HG02973 (cell line): Measurements from ENCODE around the gene RNASET2.

Source experiments
- ATAC-seq: cut with Tn5 transposase; IDR thresholded peaks from one replicate; pipeline ENCODE4 v1.9.1; 2021; ENCODE audit warnings: moderate library complexity; ENCODE audit not compliant: unreplicated experiment

RNASET2 gene

DNA sequence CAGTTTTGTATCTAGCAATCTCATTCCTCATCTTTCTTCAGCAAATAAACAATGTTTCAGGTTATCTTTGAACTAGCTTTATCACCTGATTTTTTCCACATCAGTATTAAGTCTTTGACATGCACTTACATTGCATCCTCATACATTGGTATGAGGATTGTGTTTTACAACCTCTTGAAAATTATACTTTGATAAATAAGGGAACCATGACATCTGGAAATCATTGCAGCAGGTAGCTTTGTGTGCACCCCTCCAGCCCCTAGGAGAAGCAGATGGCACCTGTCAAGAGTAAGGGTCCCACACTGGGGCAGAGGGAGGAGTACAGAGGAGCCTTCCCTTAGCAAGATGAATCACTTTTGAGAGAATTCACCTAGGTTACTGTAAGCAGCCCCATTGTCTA lies 13.7 kb upstream of the RNASET2 start:
- ATAC-seq = no peak

- ATAC-seq = no peak
Measured at GRCh38 chr6:166969390-166970002, 13.1 kb upstream of the RNASET2 start.

DNA sequence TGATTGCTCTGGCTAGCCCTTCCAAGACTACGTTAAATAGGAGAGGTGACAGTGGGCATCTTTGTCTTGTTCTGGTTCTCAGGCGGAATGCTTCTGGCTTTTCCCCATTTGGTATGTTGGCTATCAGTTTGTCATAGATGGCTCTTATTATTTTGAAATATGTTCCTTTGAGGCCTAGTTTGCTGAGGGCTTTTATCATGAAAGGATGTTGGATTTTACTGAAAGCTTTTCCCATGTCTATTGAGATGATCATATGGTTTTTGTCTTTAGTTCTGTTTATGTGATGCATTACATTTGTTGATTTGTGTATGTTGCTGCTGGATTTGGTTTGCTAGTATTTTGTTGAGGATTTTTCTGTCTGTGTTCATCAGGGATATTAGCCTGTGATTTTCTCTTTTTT lies 9.9 kb upstream of the RNASET2 start:
- no peak for ATAC-seq

DNA sequence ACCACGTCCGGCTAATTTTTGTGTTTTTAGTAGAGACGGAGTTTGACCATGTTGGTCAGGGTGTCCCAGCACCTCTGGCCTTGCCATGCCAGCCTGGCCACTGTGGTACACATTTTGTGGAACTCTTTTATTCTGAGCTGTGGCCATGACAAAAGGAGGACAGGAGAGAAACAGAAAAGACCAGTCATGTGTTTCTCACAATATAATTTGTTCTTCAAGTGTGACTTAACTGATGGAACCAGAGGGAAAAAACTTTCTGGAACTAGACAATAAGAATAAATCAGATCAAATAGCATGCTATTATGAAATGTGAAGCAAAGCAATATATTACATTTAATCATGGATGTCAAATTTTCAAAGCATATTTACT lies 4.2 kb upstream of the RNASET2 start:
- no peak for ATAC-seq

DNA sequence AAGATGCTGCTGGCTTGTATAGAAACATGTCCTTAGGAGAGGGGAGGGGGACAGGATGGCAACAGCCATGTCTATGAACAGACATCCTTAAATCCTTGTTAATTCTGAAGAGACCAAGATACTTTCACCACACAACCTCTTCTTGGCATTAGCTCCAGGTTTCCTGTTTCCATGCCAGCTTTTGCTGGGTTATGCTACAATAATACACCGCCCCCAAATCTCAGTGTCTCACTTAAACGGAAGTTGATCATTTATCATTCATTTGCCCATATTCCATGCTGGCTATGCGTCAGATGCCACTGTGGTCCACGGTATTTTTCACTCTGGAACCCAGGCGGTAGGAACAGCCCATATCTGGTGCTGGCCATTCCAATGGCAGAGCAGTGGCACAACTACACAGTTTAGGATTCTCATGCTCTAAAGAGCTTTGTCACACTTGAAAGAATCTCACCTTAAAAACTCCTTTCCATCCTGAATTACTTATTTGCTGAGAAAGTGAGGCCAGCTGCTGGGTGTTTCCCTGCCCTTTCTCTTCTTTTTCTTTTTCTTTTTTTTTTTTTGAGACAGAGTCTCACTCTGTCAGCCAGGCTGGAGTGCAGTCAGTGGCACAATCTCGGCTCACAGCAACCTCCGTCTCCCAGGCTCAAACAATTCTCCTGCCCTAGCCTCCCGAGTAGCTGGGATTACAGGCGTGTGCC lies 3.7 kb upstream of the RNASET2 start:
- no peak for ATAC-seq

DNA sequence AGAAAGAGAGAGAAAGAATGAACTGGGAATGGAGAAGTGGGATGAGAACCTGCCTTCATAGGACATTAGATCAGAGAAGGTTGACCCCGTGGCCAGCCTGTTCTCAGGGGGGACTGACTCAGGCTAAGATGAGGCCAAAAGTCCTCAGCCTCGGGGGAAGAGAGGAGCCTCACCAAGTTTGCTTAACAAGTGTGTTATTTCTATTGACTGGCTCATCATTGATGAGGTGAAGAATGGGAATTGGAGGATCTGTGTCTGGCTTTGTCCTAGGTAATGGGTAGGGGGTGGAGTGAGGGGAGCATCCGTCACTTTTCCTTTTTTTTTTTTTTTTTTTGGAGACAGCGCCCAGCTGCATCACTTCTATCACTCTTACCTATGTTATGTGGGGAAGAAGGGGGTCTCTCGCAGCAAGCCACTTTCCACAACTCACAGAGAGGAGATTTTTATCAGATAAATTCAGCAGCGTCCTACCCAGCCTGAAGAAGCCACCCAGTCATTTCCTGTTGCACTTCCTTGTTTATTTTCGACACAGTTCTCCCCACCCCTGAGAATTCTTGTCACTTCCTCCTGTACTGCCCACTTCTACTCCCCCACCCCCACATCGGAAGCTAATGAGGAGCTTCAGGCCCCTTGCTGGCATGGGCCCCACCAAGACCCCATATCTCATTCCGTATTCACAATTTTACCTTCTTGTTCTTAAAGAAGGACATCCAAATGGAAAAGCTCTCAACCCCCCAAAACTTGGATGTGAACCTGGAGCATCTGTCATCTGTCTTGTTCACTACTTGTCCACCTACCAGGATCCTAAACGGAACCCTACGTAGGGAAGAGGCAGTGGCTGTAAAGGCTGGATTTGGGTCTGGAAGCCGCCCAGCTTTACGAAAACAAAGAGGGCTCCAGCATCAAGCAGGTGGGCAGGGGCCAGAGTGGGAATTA lies 2.8 kb upstream of the RNASET2 start:
- no peak for ATAC-seq

GRCh38 chr6:166957805-166958076 lies 1.4 kb upstream of the RNASET2 start:
- no peak for ATAC-seq

GRCh38 chr6:166957087-166957804 lies 896 bp upstream of the RNASET2 start:
- peak; percentile 26 for ATAC-seq

DNA sequence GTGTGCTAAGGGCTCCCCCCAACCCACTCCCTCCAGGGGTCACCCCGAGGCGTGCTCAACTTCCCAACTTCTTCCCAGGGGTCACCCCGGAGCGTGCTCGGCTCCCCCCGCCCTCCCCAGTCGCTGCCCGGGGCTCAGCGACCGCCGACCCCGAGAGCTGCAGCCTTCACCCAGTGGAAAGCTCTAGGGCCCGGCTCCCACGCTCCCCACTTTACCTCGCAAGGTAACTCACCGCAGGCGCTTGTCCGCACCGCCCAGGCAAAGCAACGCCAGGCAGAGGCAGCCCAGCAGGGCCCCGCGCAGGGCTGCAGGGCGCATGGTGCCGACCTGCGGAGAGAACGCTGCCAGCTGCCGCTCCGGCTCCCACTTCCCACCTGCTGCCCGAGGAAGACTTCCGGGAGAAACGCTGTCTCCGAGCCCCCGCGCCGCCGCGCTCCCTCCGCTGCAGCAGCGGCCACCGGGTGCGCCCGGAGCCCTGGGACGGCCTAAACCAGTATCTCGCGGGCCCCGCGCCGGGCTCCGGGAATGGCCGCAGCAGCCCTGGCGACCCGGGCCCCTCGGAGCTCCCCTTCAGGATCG lies 396 bp downstream of the RNASET2 start:
- peak; percentile 1 for ATAC-seq

DNA sequence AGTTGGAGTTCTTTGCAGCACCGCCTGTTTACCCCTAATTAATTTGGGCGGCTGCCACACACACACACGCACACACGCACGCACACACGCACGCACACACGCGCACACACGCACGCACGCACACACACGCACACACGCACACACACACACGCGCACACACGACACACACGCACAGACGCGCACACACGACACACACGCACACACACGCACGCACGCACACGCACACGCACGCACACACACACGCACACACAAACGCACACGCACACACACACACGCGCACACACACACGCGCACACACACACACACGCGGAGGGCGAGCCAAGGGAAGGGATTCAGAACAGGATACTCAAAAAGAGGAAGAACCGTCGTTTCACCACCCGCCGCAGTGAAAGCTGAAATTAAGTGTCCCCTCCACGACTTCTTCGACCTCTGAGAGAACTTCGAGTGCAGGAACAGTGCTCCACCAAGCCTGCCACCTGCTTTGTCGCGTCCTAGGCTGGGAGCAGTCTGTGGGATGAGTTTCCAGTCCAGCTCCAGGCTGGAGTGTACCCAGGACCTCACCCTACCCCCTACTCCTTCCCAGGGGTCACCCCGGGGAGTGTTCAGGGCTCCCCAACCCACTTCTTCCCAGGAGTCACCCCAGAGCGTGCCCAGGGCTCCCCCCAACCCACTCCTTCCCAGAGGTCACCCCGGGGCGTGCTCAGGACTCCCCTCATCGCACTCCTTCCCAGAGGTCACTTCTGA lies 1.1 kb downstream of the RNASET2 start:
- no peak for ATAC-seq

DNA sequence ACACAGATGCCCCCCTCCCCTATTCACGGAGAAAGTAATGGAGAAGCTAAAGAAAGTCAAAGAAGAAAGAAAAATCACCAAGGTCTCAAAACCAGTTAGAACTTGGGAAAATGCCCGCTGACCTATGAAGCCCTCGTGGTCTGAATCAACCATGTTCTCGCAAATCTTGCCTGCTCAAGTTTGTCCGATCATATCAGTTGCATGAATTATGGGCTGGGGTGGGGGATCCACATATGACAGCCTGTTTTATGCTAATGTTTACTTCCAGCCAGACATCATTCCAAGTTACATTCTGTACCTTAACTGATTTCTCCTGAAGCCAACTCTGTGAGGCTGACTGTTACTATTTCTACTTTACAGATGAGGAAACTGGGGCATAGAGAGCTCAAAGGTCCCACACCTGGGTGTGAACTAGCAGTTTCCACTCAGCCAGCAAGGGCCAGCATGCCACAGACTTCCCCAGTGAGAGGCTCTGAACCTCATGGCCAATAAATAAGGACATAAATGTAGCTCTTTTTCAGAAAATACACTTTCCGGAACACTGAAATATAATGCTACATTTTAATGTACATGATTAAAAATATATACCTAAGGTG lies 2.1 kb downstream of the RNASET2 start:
- ATAC-seq = no peak

GRCh38 chr6:166952567-166953486 lies 3.5 kb downstream of the RNASET2 start:
- no peak for ATAC-seq

GRCh38 chr6:166952121-166952520 lies 4.2 kb downstream of the RNASET2 start:
- no peak for ATAC-seq

DNA sequence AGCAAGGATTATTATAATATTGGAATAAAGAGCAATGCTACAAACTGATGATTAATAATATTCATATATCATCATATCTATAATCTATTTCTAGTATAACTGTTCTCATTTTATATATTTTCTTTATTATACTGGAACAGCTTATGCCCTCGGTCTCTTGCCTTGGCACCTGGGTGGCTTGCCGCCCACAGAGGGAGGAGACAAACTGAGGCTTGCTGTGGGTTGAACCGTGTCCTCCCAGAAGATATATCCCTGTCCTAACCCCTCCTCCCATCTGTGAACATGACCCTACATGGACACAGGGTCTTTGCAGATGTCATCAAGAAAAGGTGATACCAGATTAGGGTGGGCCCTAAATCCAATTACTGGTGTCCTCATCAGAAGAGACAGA lies 4.7 kb downstream of the RNASET2 start:
- no peak for ATAC-seq

DNA sequence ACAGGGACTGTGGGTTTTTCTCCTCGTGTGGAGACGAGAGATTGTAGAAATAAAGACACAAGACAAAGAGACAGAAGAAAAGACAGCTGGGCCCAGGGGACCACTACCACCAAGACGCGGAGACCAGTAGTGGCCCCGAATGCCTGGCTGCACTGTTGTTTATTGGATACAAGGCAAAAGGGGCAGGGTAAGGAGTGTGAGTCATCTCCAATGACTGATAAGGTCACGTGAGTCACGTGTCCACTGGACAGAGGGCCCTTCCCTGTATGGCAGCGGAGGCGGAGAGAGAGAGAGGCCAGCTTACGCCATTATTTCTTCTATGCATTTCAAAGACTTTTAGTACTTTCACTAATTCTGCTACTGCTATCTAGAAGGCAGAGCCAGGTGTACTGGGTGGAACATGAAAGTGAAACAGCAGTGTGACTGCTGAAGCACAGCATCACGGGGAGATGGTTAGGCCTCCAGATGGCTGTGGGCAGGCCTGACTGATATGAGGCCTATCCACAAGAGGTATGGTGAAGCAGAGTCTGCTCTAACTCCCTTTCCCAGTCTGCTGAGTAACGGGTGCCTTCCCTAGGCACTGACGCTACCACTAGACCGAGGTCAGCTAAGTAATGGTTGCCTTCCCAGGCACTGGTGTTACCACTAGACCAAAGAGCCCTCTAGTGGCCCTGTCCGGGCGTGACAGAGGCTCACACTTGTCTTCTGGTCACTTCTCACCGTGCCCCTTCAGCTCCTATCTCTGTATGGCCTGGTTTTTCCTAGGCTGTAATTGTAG lies 5.3 kb downstream of the RNASET2 start:
- peak; percentile 92 for ATAC-seq

- peak; percentile 45 for ATAC-seq
Measured at GRCh38 chr6:166950443-166950821, 5.9 kb downstream of the RNASET2 start.

DNA sequence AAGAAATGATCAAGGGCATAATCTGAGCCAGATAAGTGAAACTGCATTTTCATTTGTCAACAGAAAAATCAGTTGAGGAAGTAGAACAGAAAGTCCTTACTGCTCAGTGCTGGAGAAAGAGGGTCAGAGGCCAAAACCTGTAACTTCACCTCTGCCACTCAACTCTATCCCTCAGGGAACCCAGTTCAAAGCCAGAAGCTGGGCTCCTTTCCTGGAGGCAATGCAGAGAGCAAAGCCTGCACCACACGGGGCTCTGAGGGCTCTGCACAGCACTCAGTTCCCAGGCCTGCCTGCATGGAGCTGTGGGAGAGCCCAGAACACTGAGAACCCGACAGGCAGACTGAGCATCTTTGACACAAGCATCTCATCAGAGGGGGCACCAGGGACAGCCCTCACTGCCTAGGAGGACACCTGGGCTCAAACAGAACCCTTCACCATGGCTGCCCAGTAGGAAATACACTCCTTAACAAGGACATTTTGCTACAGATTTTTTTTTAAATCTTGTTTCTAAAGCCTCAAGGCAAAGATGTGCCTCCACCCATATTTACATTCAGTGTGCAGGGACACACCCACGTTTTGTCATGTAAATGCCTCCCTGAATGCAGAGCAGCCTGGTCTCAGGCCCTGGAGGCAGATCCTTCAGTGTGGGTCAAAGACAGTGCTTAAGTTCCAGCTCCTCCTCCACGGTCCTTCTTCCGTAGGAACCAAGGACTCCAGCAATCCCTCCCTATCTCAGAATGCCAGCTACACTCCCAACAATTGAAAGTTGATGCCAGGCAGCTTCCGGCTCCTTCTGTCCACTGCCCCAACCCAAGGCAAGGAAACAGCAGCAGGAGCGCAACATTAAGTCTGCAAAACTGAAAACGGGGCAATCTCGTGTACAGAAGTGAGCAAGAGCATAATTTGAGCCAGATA lies 6.6 kb downstream of the RNASET2 start:
- peak; percentile 2 for ATAC-seq
